ENCODE data around the gene TP53BP2. TPM values are rescaled to one million over a fixed set of nuclear protein-coding genes. Genes with fewer than 3 reads are reported as not detected.

TP53BP2 gene
- total RNA-seq, 6 donors from 2014 or later: 43.0 to 77.5 (median 61.8) TPM

DNA sequence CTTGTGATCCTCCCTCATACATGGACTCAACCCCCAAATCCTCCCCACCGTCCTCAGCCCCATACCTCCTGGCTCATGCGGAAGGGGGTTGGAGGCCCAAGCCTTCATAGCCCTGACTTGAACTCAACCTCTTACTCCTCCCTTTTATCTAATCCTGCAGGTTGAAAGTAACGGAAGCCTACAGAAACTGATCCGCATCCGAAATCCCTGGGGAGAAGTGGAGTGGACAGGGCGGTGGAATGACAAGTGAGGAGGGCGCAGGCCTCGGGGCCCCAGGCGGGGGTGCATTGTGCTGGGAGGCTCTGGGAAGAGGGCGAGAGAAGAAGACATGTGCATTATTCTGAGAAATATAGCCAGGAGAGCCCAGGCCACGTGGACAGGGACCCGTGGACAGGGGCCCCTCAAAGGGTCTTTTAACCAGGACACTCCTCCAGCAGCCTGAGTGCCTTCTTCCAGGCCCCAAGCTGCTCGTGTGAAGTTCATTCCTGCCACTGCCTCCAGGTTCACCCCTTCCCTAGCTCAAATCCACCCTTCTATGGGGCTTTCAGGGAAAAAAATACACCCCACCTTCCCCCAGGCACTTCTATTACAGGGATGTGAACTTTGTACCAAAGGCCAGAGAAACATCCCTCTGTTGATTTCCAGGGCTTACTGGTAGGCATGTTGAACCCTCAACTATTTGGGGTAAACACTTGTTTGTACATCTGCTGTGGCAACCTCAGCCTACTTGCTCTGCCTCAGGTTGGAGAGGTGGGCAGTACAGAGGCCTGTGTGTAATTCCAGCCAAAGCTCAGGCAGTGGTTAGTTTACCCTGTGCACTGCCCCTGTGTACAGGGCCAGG, 94.8 kb downstream of the TP53BP2 start:
- ATAC-seq (ENCODE audit: low FRiP score in 2 of 2) (no peak), DNase-seq (no peak)
- Histone ChIP-seq H3K4me3 (no peak overlapping the region), H3K4me1 (peaks cover 25 to 28% (median 27%) of the 10 kb centered on the region in 4 donors), H3K27me3 (no peaks in the 10 kb centered on the region), H3K27ac (no peak overlapping the region), H3K9me3 (no peaks in the 10 kb centered on the region), H3K36me3 (peaks cover 43 to 86% (median 83%) of the 10 kb centered on the region in 4 donors)
- 91 to 96% methylated on average over 13 of the region's 13 CpGs for WGBS, 2 donors
- TF ChIP-seq POLR2AphosphoS5 (IDR thresholded peaks at IDR 0.05) (no peak), EP300 (IDR thresholded peaks at IDR 0.05) (no peak), POLR2A (IDR thresholded peaks at IDR 0.05) (no peak)
- TF ChIP-seq, protein P1, sequence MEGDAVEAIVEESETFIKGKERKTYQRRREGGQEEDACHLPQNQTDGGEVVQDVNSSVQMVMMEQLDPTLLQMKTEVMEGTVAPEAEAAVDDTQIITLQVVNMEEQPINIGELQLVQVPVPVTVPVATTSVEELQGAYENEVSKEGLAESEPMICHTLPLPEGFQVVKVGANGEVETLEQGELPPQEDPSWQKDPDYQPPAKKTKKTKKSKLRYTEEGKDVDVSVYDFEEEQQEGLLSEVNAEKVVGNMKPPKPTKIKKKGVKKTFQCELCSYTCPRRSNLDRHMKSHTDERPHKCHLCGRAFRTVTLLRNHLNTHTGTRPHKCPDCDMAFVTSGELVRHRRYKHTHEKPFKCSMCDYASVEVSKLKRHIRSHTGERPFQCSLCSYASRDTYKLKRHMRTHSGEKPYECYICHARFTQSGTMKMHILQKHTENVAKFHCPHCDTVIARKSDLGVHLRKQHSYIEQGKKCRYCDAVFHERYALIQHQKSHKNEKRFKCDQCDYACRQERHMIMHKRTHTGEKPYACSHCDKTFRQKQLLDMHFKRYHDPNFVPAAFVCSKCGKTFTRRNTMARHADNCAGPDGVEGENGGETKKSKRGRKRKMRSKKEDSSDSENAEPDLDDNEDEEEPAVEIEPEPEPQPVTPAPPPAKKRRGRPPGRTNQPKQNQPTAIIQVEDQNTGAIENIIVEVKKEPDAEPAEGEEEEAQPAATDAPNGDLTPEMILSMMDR (IDR thresholded peaks at IDR 0.05): no peak

DNA sequence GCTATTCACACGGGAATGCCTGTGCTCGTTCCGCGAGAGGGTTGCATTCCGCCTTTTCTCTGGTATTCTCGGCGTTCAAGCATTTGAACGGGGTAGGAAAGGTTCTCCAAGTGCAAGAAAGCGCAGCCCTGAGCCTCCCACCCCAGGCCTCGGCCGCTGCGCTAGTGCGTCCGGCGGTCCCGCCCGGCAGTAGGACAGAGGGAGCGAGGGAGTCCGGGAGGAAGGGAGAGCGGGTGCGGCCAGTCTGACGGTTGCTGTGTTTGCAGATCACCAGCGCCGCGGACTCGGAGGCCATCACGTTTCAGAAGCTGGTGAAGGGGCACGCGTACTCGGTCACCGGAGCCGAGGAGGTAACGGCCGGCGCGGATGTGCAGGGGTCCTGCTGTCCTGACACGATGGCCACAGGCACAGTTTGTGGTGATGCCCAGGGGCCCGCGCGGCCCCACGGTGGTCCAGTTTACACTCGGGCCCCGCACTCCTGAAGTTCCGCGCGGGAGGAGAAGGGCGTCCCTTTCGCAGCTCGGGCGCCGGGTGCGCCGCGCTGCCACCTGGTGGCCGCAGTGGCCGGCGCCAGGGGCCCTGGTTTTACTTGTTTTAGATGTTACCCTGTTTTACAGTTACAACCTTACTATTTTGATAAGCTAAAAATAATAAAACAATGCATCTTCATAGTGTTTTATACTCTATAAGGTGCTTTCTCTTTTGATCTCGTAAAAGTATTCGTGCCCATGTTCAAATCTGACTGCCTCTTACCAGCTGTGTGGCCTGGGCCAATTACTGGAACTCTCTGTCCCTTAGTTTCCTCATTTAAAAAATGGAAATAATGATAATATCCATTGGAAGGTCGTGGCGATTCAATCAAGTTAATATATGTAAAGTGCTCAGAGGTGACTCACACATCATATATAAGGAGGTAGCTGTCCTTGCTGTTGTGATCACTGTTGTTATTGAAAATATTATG, 96.7 kb downstream of the TP53BP2 start:
- TF ChIP-seq, protein P1 (IDR thresholded peaks at IDR 0.05): peak; percentile 89 to 94 (median 92)
- TF ChIP-seq POLR2AphosphoS5 (IDR thresholded peaks at IDR 0.05) (peak in 1 of 2 donors; percentile 10), EP300 (IDR thresholded peaks at IDR 0.05) (no peak), POLR2A (IDR thresholded peaks at IDR 0.05) (peak in 2 of 4 donors; percentile 13 to 25)
- peak; percentile 81 to 93 for ATAC-seq (ENCODE audit: low FRiP score in 2 of 2)
- DNase-seq: peak; percentile 75 to 96
- H3K9me3 ChIP-seq: no peaks in the 10 kb centered on the region
- no peaks in the 10 kb centered on the region for H3K27me3 ChIP-seq
- WGBS, 2 donors: 13 to 17% methylated on average over 30 to 55 of the region's 61 CpGs
- peak overlapping the region; percentile 61 to 83 (median 74) for H3K27ac ChIP-seq
- H3K4me3 ChIP-seq: peak overlapping the region in 3 of 4 donors; percentile 37 to 57 (median 56)
- H3K36me3 ChIP-seq: peaks cover 42 to 86% (median 82%) of the 10 kb centered on the region in 4 donors
- H3K4me1 ChIP-seq: peaks cover 26 to 28% (median 27%) of the 10 kb centered on the region in 4 donors

DNA sequence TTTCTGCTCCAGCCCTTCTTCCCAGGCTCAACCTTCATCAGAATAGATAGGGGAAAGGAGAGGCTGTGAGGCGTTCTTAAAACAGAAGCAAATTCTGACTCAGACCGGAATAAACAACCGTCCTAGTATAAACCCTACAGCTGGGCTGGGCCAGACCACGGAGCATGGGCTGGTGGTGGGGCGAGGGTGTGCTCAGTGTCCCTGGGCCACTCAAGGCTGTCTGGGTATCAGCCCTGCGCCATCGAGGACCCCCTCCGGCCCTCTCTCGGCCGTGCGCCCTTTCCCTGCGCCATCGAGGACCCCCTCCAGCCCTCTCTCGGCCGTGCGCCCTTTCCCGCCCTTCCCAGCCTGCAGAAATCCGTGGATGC, 97.4 kb downstream of the TP53BP2 start:
- Histone ChIP-seq H3K27ac (peak overlapping the region; percentile 61 to 83 (median 74)), H3K36me3 (peaks cover 39 to 84% (median 78%) of the 10 kb centered on the region in 4 donors), H3K9me3 (no peaks in the 10 kb centered on the region), H3K27me3 (no peaks in the 10 kb centered on the region), H3K4me1 (peaks cover 26 to 33% (median 30%) of the 10 kb centered on the region in 4 donors), H3K4me3 (peak overlapping the region in 3 of 4 donors; percentile 37 to 57 (median 56))
- ATAC-seq (ENCODE audit: low FRiP score in 2 of 2) (peak; percentile 71 to 74), DNase-seq (peak in 1 of 2 donors; percentile 80)
- TF ChIP-seq EP300 (IDR thresholded peaks at IDR 0.05): no peak
- no peak for TF ChIP-seq POLR2AphosphoS5 (IDR thresholded peaks at IDR 0.05)
- TF ChIP-seq POLR2A (IDR thresholded peaks at IDR 0.05): no peak
- TF ChIP-seq, protein P1 (IDR thresholded peaks at IDR 0.05): no peak
- 40 to 41% methylated on average over 15 to 18 of the region's 18 CpGs for WGBS, 2 donors

DNA sequence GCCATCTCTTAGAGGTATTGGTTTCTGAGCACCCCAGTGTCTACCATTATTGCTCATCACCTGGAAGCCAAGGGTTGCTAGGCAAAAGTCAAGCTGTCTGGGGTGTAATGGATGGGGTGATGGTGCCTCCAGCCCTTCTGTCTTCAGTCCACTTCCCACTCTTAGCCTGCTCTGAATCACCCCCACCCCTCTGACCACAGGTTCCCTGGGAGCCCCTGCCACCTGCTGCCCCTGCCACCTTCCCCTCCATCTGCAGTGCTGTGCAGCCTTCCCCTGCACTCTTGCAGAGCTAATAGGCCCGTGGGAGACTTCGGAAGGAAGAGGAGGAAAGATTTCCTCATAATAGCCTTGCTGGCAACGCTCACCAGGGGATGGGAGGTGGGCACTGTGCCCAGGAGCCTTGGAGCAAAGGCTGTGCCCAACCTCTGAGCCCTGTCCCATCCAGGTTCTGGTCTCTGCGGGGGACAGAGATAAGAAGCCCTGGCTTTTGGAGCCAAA, 97.9 kb downstream of the TP53BP2 start:
- Histone ChIP-seq H3K27ac (peak overlapping the region; percentile 61 to 83 (median 74)), H3K9me3 (no peaks in the 10 kb centered on the region), H3K27me3 (no peaks in the 10 kb centered on the region), H3K4me3 (peak overlapping the region in 2 of 4 donors; percentile 56 to 57), H3K4me1 (peaks cover 26 to 38% (median 34%) of the 10 kb centered on the region in 4 donors), H3K36me3 (peaks cover 34 to 84% (median 73%) of the 10 kb centered on the region in 4 donors)
- TF ChIP-seq EP300 (IDR thresholded peaks at IDR 0.05) (no peak), POLR2A (IDR thresholded peaks at IDR 0.05) (no peak), POLR2AphosphoS5 (IDR thresholded peaks at IDR 0.05) (no peak)
- TF ChIP-seq, protein P1 (IDR thresholded peaks at IDR 0.05): no peak
- WGBS, 2 donors: 8 to 80% methylated on average over 1 to 4 of the region's 4 CpGs
- DNase-seq (no peak), ATAC-seq (ENCODE audit: low FRiP score in 2 of 2) (peak; percentile 7 to 27)
